H1 (cell line): ENCODE data around the gene BIRC5. TPM values are rescaled to one million over a fixed set of nuclear protein-coding genes. Genes with fewer than 3 reads are reported as not detected.

ENCODE experiments used
- NANOG ChIP-seq: IDR thresholded peaks from 2 replicates; pipeline ENCODE4 v1.6.1; 2011; ENCODE audit warnings: low read length, low read depth, mild to moderate bottlenecking, inconsistent platforms; ENCODE audit not compliant: insufficient read depth, poor library complexity, severe bottlenecking
- polyA plus RNA-seq, 7 experiments: library from polyadenylated mRNA; depleted of rRNA in 3 of 7; stranded (reverse) in 5 of 7; unstranded in 2 of 7; fragments of >200 nt in 5 of 7; fragments of 200-250 nt in 2 of 7; gene quantifications; 1 replicate in 5 of 7; 2 replicates in 1 of 7; 4 replicates in 1 of 7; pipeline versions ENCODE4 v1.2.1 to v1.2.3, GENCODE V29; 2011 to 2013; ENCODE audit warnings: missing spikeins in 2 of 7, mixed read lengths in 2 of 7
- total RNA-seq: library from RNA; stranded (reverse); fragmentation: NEBNext Ultra II Directional; extraction: Animal tissue kit (Norgen Biotek cat#: 25700); gene quantifications from 2 replicates; pipeline ENCODE4 v1.2.1, GENCODE V29; 2021
- TF ChIP-seq, protein P1 (sequence below): IDR thresholded peaks from 2 replicates; pipeline ENCODE4 v1.6.1; 2012; ENCODE audit warnings: inconsistent platforms

Gene BIRC5
- total and polyA plus RNA-seq, 2 of the 8 experiments (the other 6 are each of a cell fraction or from before 2014, with no cell fraction given) = 42.2 to 108 TPM

DNA sequence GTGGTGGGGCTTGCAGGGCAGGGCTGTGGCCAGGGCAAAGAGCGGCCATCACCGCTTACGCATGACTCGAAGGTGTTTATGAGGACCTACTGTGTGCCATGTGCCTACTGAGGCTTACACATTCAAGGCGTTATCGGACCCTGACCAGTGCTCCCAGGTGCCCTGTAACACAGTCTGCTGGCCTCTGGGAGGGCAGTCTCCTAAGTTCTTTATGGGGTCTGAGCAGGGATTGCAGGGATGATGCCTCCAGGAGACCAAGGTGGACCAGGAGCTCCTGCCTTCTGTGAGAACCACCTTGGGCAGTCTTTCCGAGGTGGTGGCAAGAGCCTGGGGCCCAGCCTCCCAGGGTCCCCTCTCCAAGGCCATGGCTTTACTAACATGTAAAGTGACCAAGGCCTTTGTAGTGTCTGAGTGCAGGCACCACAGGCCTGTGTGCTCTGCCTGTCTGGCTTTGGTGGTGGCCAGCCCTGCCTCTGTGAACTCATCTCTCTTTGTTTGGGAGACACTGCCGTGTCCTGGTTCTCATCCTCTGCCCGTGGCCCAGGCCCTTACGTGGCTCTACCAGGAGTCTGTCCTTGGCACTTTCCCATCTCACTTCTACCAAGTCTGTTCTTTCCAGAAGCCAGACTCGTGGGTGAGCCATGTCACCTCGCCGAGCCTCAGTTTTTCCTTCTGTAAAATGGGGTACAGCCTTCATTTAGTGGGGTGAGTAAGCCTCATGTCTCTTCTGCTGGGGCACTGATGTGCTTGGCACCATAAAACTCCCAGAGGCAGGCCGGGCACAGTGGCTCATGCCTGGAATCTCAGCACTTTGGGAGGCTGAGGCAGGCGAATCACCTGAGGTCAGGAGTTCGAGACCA lies 49.1 kb upstream of the BIRC5 start (continued):
- TF ChIP-seq, protein P1, sequence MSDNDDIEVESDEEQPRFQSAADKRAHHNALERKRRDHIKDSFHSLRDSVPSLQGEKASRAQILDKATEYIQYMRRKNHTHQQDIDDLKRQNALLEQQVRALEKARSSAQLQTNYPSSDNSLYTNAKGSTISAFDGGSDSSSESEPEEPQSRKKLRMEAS = no peak
- no peak for TF ChIP-seq NANOG
